G401.6 (cell line): ENCODE data around the gene ZNF22.

Experiments used
- FAIRE-seq: peaks from 2 replicates; lab custom pipeline; 2012; peaks lifted over from hg19 to GRCh38; lab: Jason Lieb, UNC

Gene ZNF22

GRCh38 chr10:44965104-44965503, 35.6 kb upstream of the ZNF22 start:
- FAIRE-seq: no peak

DNA sequence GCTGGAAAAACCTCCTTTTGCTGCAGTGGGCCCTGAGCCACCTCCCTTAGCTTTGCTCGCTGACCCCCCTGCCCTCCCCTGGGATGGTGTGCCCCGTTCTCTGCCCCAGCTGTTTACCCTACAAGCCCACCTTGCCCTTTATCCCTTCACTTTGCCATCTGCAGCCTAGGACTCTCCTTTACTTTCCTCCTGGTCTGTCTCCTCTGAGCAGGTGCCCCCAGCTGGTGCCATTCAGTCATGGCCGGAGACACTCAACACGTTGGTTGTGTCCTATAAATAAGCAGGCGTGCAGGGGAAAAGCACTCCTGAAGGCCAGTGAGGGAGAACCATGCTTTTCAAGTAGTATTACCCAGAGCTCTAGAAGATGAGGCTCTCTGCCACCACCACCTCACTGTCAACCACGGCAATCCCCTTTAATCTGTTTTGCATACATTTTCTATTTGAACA, 35.0 kb upstream of the ZNF22 start:
- FAIRE-seq: no peak

DNA sequence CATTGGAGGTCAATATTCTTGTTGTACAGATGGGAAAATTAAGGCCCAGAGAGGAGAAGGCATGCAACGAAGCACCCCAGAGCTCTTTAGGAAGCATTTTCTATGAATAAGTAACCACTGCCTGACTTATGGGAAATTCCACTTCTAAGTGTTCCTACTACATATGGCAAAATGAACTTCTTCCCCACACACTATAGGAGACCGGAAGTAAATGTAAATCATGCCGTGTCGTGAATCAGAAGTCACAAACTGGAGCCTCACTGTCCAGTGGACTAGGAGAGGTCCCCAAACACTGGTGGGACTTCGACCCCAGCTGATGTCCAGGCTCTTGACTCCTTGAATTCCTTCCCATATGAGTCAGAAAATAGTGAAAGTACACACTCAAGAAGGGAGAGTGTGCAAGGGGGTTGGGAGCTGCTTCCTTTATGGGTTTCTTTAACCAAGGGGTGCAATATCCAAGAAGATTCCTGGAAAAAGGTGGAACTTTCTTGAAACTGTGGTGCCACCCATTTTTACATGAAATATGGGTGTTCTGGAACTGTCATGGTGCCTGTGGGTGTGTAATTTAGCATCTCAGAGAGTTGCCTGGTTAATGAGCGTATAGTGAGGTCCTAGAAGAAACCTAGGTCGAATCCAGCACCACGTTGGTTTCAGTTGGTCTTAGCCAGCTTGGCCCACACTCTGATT, 34.5 kb upstream of the ZNF22 start:
- no peak for FAIRE-seq

- no peak for FAIRE-seq
These were observed 33.8 kb upstream of the ZNF22 start for GRCh38 chr10:44966816-44967509.

- FAIRE-seq: no peak
These were observed 33.1 kb upstream of the ZNF22 start for GRCh38 chr10:44967616-44968015.

DNA sequence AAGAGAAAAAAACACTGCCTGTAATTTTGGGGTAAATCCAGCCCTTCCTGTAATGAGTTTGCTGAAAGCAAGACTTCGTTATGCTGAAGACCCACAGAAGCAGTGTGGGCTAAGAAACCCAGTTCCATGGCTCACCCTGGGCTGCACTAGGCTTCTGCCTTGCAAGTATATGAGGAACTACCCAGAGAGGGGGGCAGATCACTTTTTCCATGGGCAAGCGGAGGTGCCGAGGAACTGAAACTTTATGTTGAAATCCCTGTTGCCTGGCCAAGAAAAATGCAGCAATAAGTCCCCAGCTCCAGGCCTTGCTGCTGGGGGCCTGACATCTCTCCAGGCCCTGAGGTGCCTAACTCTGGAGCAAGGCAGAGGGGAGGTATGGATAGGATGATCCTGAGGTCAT, 32.6 kb upstream of the ZNF22 start:
- no peak for FAIRE-seq

DNA sequence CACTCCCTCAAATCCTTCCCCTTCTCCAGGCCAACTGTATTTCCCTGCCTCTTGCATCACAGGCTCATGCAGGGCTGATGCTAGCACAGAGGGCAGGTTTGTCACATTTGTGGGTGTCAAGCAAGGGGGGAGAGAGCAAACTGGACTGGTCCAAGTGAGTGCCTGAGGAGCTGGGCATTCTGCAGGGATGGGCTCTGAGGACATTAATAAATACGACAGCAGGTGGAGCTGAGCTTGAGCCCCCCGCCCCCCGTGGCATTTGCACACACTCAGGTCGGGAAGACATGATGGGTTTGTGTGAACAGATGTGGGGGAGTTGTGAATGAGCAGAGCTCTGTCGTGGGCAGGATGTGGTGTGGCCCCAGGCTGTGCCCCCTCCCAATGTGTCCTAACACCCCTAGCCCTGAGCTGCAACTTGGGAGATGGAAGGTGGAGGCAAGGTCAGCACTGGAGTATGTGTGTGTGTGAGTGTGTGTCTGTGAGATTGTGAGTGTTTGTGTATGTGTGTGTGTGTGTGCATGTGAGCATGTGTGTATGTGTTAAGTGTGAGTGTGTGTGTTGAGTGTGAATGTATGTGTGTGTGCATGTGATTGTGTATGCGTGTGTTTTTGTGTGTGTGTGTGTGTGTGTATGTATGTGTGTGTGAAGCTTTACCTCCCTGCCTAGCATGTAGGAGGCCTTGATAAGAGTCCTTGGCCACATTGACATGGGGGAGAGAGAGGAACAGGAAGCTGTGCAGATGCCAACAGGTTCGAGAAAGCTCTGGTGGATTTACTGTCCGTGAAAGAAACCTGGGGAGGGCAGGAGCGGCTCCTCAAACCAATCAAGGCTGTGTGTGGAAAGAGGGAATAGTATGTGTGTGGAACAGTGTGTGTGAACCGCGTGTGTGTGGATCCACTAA, 32.0 kb upstream of the ZNF22 start:
- FAIRE-seq: no peak

DNA sequence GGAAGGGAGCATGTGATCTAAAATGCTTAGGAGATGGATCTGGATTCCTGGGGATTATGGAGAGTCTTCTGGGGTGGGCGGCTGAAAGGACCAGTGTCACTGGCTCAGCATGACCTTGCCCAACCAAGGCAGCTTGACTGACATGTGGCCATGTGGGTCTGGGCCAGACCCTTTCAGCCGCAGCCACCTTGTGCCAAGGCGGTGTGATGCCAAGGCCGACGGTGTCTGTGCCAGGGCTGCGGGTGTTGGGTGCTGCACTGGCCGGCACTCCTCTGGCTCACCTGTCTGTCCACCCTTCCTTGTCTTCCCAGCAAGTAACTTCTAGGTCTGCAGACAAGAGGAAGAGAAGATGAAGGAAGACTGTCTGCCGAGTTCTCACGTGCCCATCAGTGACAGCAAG, 30.9 kb upstream of the ZNF22 start:
- FAIRE-seq: no peak

- no peak for FAIRE-seq
These were observed 29.8 kb upstream of the ZNF22 start for GRCh38 chr10:44970812-44971395.

DNA sequence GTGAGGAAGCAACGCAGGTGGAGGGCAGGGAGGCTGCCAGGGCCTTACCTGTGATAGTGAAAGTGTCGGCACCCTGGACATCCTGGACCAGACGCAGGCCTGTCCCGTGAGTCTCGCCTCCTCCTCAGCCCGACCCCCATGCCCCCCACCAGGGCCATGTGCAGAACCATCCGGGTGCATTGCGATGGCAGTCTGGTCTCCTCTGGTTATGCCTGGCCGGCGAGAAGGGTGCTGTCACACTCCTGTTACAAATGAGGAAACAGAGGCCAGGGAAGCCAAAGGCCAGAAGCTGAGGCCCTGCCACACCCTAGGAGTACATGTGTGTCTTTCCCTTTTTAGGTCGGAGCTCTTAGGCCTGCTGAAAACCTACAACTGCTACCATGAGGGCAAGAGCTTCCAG, 29.3 kb upstream of the ZNF22 start:
- FAIRE-seq: no peak

- no peak for FAIRE-seq
These were observed 28.6 kb upstream of the ZNF22 start for GRCh38 chr10:44971935-44972757.

DNA sequence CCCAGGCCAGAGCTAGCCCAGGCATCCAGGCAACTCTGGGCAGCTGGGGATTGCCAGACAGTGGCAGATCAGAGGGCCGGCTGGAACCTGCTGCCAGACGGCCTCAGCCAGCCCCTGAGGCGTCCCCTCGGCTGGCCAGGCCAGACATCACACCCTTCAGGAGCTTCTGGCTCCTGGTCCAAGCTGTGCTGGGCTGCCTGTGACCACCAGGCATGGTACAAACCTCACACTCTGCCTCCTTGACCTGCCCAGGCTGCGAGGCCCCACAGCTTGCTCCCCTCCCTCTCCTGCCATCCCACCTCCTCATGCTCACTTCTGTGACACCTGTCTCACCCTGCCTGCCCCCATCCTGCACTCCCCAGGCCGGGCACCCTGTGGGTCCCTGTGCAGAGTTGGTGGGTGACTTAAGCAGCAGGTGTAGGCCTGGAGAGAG, 27.8 kb upstream of the ZNF22 start:
- FAIRE-seq: no peak

- FAIRE-seq: no peak
These were observed 27.2 kb upstream of the ZNF22 start for GRCh38 chr10:44973323-44974081.

DNA sequence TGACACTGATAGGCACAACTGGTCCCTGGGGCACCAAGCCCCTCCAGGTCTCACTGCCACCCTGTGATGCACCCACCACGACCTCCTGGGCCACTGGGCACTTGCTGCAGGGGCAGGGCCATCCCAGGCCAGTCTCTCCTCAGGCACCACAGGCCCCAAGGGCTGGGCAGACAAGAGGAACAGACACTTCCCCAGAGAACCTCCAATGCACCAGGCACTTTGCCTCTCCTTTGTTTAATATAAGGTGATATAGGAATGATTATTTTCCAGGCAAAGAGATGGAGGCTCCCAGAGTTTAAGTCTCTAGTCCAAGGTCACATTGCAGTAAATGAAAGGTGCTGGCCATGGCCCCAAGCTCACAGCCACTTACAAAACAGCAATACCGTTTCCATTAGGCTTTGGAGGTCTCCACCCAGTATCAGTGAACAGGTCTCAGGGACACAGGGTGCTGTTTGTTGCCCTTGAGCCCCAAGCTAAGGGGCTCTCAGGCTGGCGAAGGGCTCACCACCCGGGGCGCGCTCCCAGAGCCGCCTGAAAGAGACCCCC, 26.6 kb upstream of the ZNF22 start:
- FAIRE-seq: no peak

- FAIRE-seq: no peak
These were observed 25.9 kb upstream of the ZNF22 start for GRCh38 chr10:44974628-44975430.

DNA sequence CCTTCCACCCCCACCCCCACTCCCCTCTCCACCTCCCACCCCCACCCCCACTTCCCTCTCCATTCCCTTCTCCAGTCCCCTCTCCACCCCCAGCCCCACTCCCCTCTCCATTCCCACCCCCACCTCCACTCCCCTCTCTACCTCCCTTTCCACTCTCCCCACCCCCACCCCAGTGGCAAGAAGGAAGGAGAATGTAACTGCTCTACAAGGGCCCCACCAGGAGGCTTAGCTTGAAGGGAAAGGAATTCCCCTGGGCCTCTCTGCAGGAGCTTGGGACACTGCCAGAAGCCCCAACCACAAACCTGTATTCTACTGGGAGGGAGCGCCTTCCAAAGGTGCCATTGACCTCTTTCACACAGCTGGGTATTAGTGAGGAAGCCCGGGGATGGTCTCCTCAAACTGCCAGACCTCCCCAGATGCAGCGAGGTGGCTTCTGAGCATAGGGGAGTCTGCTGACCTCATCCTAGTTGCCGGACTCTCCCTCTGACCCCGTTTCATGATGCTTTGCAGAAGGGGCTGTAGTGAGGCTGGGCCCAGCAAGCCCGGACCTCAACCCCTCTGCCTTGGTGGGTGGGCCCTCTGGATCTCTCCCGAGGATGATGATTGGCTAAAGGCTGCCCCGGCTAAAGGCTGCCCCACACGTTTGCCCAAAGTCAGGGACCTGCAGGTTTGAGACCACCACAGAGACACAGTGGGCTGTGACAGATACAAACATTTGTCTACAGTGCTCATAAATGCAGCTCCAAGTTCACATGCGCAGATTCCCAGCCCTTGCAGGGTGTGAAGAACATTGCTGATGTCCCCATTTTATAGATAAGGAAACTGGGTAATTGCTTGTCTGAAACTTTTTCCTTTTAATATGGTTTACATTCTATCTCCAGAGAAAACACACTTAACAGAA, 25.0 kb upstream of the ZNF22 start:
- FAIRE-seq: no peak

DNA sequence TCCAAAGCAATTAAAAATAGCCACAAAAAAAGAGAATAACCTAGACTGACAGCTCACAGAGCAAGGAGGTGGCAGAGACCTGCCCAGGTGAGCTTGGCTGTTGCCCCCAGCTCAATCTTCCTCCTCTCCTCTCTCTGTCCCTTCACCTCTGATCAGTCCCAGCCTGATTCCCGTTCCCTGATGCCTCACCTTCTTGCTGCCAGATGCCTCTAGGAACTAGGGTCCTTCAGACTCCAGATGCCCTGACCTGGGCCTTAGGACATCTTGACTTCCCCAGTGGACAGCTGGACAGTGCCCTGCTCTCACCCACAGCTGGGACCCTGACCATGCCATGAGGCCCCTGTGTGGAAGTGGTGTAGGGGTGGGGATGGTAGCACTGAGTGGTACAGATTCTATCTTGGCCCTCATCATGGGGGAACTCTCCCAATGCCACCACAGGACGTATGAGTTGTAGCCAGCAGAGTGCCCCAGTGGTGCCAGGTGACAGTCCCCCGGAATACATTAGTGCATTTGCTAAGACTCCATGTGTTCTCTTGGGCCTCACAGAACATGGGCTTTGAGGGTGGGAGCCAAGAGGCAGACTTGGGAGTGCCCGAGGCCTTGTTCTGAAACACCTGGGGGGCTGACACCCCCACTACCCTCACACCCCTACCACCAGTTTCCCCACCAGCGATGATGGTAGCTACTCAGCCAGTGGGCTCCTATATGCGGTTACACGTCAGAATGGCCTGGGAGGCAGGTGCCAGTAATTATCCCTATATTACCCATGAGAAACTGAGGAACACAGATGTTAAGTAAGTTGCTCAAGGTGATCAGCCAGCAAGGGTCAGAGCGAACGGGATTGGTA, 24.1 kb upstream of the ZNF22 start:
- no peak for FAIRE-seq
